ENCODE results near the gene ZNF655. TPM values are rescaled to one million over a fixed set of nuclear protein-coding genes. Genes with fewer than 3 reads are reported as not detected.

The ZNF655 gene
- total RNA-seq, 1 donor from 2014 or later: 59.7 TPM

DNA sequence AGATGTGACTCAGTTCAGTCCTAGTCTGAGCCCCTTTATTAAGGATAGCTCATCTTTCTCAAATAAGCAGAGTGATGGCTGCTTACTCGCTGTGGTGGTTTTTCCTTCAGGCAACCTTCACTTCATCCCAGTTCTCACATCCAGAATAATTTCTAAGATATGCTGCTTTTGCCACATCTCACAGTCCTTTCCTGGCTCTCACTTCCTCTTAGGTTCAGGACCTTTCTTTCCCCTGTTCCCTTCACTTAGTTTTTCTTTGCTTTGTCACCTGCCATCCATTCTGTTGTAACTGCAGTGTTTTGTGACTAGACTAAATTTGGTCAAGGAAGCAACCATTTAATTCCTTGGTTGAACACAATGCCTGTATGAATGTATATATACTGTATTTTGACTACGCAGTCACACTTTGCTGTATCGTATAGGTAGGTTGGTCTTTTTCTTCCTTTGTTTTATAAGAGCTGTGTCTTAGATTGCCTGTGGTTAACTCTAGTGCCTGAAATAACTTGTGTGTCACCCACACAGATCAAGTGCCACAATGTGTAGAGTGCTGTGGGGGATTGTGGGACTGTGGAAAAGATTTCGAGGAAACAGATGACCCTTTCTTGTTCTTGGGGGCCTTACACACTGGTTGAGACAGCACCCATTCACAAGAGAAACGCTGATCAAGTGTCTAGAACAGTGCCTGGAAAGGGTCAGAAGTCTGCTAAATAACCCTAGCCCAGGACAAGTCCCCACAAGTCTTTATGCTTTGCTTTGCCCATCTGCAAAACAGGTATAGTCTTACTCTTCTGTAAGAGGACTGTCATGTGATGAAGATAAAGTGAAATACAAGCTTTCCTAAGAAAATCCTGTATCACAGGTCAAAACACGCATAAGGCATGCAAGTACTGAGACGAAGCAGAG is 2.6 kb downstream of the ZNF655 start:
- peak overlapping the region; percentile 81 for H3K9ac ChIP-seq (ENCODE audit: low read length)
- Mint-ChIP-seq H3K36me3 (ENCODE audit: low read depth, unreplicated experiment) (peaks cover 25% of the 10 kb centered on the region), H3K9me3 (ENCODE audit: unreplicated experiment) (no peaks in the 10 kb centered on the region), H3K4me1 (ENCODE audit: low read depth, unreplicated experiment) (peaks cover 45% of the 10 kb centered on the region), H3K27me3 (ENCODE audit: low read depth, unreplicated experiment) (no peaks in the 10 kb centered on the region), H3K4me3 (ENCODE audit: unreplicated experiment) (peak overlapping the region; percentile 100), H3K27ac (ENCODE audit: unreplicated experiment) (peak overlapping the region; percentile 86)
- peaks cover 41% of the 10 kb centered on the region for H3K36me3 ChIP-seq (ENCODE audit: insufficient read depth, low read length)
- peak overlapping the region; percentile 95 for H3K4me2 ChIP-seq (ENCODE audit: low read length)
- H4K20me1 ChIP-seq (ENCODE audit: insufficient read depth, low read length): peaks cover 28% of the 10 kb centered on the region
- no peak for FAIRE-seq
- H3K79me2 ChIP-seq (ENCODE audit: insufficient read depth, low read length): peaks cover 78% of the 10 kb centered on the region
- H3K4me3 ChIP-seq (ENCODE audit: insufficient read depth, low read depth, low read length): no peak overlapping the region
- no peaks in the 10 kb centered on the region for H3K9me3 ChIP-seq (ENCODE audit: insufficient read depth, low read depth, low read length)
- TF ChIP-seq EZH2 (IDR thresholded peaks at IDR 0.05; ENCODE audit: insufficient read depth, low read length) (no peak), CTCF (IDR thresholded peaks at IDR 0.05; ENCODE audit: insufficient read depth, low read depth, low read length) (no peak)
- no peaks in the 10 kb centered on the region for H3K27me3 ChIP-seq (ENCODE audit: insufficient read depth, low read length)
- peak overlapping the region; percentile 97 for H3K27ac ChIP-seq (ENCODE audit: low read depth, low read length)
- H3K4me1 ChIP-seq (ENCODE audit: insufficient read depth, low read length): peaks cover 52% of the 10 kb centered on the region
- H2AFZ ChIP-seq (ENCODE audit: low read depth, low read length): no peak overlapping the region
- DNase-seq (ENCODE audit: low read depth): no peak

DNA sequence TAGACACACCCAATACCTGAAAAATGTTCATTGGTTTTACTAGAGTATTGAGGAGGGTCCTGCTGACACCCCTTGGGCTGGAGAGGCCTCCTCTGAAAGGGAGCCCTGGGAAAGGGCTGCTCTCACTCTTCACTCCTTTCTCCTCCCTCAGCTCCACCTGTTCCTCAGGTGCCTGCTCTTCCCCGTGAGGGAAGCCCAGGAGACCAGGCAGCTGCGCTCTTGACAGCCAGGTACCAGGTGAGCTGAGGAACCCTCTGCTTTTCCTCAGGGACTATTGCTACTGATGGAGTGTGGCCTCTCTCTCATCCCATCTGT is 3.3 kb downstream of the ZNF655 start:
- Histone ChIP-seq H4K20me1 (ENCODE audit: insufficient read depth, low read length) (peaks cover 28% of the 10 kb centered on the region), H3K36me3 (ENCODE audit: insufficient read depth, low read length) (peaks cover 43% of the 10 kb centered on the region), H3K4me1 (ENCODE audit: insufficient read depth, low read length) (peaks cover 52% of the 10 kb centered on the region), H3K27me3 (ENCODE audit: insufficient read depth, low read length) (no peaks in the 10 kb centered on the region), H3K9me3 (ENCODE audit: insufficient read depth, low read depth, low read length) (no peaks in the 10 kb centered on the region), H3K4me3 (ENCODE audit: insufficient read depth, low read depth, low read length) (no peak overlapping the region), H3K27ac (ENCODE audit: low read depth, low read length) (peak overlapping the region; percentile 97), H3K79me2 (ENCODE audit: insufficient read depth, low read length) (peaks cover 81% of the 10 kb centered on the region), H3K9ac (ENCODE audit: low read length) (peak overlapping the region; percentile 81), H2AFZ (ENCODE audit: low read depth, low read length) (no peak overlapping the region), H3K4me2 (ENCODE audit: low read length) (peak overlapping the region; percentile 80)
- Mint-ChIP-seq H3K27me3 (ENCODE audit: low read depth, unreplicated experiment) (no peaks in the 10 kb centered on the region), H3K9me3 (ENCODE audit: unreplicated experiment) (no peaks in the 10 kb centered on the region), H3K27ac (ENCODE audit: unreplicated experiment) (peak overlapping the region; percentile 97), H3K4me3 (ENCODE audit: unreplicated experiment) (peak overlapping the region; percentile 57), H3K4me1 (ENCODE audit: low read depth, unreplicated experiment) (peaks cover 44% of the 10 kb centered on the region), H3K36me3 (ENCODE audit: low read depth, unreplicated experiment) (peaks cover 25% of the 10 kb centered on the region)
- DNase-seq (ENCODE audit: low read depth) (no peak), FAIRE-seq (no peak)
- TF ChIP-seq EZH2 (IDR thresholded peaks at IDR 0.05; ENCODE audit: insufficient read depth, low read length) (no peak), CTCF (IDR thresholded peaks at IDR 0.05; ENCODE audit: insufficient read depth, low read depth, low read length) (no peak)
